NCI-H1694 treated with DMSO at 0.1 percent for 48 hours (cell line): ENCODE measurements around the gene FATE1.
A peak's percentile ranks its signal among the peaks of the same experiment; 100 is the strongest.
"Not testable (repeated sequence)": the region's sequence is repeated elsewhere in the genome, so short reads cannot be mapped to it uniquely, and the experiment has no call there.

ENCODE experiments used
- DNase-seq: peaks from one replicate; lab custom pipeline; 2025; lab: John Stamatoyannopoulos, UW

Gene FATE1, protein sequence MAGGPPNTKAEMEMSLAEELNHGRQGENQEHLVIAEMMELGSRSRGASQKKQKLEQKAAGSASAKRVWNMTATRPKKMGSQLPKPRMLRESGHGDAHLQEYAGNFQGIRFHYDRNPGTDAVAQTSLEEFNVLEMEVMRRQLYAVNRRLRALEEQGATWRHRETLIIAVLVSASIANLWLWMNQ

GRCh38 chrX:151715752-151716151, at the start of gene FATE1:
TSS of gene FATE1 (plus strand) at chrX:151716035. CDS start at chrX:151716120, 85 bp downstream.
- no peak for DNase-seq

GRCh38 chrX:151675121-151675746, 40.6 kb upstream of the FATE1 start:
- no peak for DNase-seq

GRCh38 chrX:151676196-151676595, 39.6 kb upstream of the FATE1 start:
- DNase-seq = no peak

DNA sequence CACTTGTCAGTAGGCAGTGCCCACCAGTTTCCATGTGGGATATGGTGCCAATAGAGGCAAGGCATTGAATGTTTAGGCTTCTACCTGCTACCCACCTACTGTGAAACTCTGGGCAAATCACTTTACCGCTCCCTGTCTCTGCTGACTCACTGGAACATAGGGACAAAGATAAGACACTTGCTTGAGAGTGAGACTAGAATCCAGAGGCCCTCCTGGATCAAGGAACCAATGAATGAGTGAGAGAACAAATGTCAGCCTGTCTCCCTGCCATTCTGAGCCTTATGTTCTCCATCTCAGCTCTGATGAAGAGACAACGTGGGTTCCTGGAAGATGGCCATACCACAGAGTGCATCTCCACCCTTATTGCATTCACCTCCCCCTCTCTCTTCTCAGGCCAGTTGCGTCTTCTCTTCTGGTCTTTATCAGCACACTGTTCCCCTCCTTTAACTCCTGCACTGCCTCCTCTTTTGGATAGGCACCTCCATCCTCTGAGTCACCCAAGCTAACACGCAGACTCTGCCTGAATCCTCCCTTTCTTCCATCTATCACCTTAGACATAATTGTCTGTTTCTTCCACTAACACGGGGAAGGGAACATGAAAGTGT, 35.9 kb upstream of the FATE1 start:
- no peak for DNase-seq

DNA sequence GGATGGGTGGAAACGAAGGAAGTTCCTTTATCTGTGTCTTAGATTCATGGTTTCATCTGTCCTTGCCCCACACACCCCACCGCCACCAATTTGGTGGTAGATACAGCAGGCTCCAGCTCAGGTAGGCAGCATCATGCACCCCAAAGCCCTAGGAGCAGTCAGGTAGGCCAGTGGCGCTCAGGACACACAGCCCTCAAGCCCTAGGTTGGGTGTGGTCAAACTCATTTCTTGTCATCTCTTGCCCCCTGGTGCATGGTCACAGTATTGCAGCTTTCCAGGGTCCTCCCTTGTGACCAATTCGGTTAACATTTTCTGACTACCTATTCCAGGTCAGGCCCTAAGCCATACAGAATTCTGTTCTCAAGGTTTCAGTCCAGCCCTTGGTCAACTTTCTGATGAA, 35.0 kb upstream of the FATE1 start:
- DNase-seq = peak; percentile 3

GRCh38 chrX:151687635-151688034, 28.2 kb upstream of the FATE1 start:
- no peak for DNase-seq

DNA sequence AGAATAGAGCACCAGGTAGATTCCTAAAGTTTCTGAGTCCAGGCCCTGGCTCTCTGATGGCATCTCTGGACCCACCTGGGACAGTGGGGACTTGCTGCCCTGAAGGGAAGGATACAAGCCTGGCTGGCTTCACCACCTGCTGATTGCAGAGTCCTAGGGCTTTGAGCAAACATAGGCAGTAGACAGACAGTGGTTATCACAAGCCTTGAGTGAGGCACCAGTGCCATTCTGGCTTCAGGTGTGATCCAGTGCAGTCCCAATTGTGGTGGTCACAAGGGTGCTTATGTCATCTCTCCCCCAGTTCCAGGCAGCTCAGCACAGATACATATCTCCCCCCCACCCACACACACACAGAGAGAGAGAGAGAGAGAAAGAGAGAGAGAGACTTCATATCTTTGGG, 27.1 kb upstream of the FATE1 start:
- no peak for DNase-seq

DNA sequence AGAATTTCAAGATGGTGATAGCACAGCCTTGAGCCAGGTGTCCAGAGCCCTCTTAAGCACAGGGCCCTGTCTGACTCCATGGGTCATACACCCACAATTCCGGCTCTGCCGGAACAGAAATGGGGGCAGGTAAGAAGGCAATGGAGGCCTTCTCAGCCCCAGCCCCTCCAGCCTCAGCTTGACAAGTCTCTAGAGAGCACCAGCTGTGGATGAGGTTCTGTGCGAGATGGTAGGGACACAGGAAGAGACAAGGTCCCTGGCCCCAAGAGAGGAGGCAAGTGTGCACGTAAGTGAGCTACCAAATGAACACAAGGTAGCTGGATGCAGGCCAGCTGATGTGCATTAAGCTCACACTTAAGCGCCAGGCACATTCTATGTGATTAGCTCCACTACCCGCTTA, 23.0 kb upstream of the FATE1 start:
- no peak for DNase-seq

GRCh38 chrX:151694121-151694520, 21.7 kb upstream of the FATE1 start:
- no peak for DNase-seq

- no peak for DNase-seq
Observed at GRCh38 chrX:151694661-151695582, 20.9 kb upstream of the FATE1 start, which contains the start of gene PRRG3. TSS of gene PRRG3 (plus strand) at chrX:151695458. CDS start at chrX:151698815, 3,357 bp downstream.

DNA sequence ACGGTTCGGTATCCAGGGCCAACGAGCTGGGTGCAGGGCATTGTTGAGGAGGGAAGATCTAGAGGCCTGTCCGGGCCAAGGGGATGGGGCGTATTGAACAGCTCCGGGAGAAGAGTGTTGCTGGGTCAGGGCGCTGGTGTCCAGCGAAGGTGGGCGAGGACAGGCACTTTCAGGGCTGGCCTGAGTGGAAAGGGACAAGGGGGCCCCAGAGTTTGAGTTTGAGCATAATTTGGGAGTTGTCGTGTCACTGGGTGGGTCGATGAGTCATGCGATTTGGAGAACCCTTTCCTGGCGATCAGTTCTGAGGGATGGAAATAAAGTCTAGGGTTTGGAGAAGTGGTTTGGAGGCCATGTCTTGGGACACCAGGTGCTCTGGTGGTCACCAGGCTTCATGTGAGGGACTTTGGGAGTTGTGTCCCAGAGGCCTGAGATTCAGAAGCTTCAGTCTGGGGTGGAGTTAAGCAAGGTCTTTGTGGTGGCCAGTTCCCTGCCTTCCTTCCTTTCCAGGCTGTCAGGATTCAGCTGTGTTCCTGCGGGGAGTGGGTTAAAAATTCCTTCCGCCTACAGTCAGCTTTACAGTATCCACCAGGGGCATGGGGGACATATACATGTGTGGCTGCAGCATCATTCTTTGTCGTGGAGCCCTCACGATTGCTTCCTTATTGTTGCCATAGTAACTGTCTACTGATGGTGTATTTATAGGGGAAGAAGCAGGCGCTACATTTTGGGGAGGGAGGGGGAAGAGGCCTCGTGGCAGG, 20.1 kb upstream of the FATE1 start:
- no peak for DNase-seq

DNA sequence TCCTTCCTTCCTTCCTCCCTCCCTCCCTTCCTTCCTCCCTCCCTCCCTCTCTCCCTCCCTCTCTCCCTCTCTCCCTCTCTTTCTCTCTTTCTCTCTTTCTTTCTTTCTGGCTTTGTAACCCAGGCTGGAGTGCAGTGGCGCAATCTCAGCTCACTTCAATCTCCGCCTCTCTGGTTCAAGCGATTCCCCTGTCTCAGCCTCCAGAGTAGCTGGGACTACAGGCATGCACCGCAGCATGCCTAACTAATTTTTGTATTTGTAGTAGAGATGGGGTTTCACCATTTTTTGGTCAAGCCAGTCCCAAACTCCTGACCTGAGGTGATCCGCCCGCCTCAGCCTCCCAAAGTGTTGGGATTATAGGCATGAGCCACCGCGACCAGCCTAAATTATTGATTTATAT, 18.8 kb upstream of the FATE1 start:
- DNase-seq = not testable (repeated sequence)

GRCh38 chrX:151697522-151697921, 18.3 kb upstream of the FATE1 start:
- peak; percentile 53 for DNase-seq

GRCh38 chrX:151698485-151698884, 17.4 kb upstream of the FATE1 start:
- DNase-seq = no peak

DNA sequence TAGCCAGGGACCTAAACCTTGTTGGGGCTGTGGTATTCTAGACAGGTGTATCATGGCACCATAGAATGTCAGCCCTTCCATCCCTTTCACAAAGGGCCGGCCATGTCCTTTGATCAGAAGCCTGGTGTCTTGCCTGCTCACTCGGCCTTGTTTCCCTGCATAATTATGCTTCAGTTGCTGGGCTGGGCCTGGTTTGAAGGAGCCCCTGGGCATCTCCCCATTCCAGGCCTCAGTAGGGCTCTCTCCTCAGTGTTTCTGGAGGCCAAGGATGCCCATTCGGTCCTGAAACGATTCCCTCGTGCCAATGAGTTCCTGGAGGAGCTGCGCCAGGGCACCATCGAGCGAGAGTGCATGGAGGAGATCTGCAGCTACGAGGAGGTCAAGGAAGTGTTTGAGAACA, 16.1 kb upstream of the FATE1 start:
- DNase-seq = no peak

DNA sequence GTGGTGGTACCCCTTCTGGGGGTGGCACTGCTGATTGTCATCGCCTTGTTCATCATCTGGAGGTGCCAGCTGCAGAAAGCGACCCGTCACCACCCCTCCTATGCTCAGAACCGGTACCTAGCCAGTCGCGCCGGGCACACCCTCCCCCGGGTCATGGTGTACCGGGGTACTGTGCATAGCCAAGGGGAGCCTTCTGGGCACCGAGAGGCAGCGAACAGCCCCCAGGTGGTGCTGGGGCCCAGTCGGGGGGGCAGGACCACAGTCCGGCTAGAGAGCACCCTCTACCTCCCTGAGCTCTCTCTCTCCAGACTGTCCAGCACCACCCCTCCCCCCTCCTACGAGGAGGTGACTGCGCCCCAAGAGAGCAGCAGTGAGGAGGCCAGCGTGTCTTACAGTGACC, 15.3 kb upstream of the FATE1 start:
- DNase-seq = no peak

GRCh38 chrX:151701071-151701470, 14.8 kb upstream of the FATE1 start:
- no peak for DNase-seq

DNA sequence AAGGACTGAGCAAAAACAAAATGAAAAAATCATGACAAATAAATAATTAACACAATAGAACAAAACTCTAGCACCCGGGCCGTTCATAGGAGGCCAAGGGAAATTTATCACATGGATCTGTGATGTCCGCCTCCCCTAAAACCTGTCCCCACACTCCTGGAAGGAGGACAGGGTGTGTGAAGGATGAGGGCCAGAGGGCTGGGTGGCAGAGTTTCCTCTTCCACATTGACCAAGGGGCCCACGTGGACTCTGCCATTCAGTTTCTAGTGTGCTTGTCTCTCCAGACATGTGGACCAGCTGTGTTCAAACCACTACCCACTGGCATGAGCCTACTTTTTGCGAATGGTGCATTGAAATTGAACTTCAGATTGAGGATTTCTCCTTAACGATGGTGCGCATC, 14.3 kb upstream of the FATE1 start:
- no peak for DNase-seq

DNA sequence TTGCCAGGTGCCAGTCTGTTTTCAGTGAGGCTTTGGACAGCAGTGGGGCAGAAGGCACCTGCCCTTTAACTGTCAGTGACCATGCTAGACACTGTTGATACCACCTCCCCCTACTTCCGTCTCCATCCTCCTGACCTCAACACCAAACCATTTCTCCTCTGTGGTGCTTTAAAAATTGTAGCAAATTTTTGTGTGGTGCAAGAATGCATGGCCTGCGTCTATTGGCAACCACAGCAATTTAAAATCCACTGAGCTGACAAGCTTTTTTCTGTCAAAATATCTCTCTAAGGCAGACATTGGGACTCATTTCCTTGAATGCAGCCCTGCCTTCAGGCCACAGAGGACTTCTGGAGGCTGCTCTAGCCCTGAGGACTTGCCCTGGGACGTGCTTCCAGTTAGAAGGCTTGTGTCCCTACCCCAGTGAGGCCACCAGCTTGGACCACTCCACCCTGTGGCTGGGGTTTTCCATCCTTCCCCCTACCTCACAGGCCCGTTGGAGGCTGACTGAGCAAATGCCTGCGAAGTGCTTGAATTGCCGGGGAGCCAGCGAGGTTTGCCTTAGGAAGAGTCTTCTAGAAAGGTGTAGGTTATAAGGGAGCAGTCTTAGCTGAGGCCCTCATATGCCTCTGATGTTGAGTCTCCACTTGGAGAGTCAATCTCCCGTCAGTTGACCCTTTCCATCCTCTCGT, 13.7 kb upstream of the FATE1 start:
- DNase-seq = no peak

DNA sequence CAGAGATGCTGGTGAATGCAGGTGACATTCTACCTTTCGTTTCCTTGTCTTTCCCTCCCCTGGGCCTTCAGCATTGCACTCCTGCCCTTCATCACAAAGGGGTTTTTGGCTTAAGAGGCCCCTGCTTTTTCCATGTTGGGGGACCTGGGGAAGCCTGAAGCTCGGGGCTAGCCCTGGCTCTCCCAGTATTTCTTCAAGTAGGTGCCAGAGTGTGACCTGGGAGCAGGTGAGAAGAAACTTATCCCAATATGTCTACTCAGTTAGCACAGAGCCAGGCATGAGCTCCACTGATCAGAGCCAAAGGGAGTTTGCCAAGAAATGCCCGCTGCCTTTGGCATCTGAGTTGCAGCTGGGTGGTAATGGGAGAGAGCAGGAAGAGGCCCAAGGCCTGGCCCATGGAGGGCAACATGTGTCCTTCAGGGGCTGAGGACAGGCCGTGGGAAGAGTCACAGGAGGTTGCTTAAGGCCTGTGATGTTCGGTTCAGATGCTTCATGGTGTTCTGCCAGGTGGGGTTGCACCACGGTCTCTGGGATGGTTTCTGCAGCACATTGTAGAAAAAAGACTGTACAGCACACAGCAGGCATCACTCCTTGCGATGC, 13.0 kb upstream of the FATE1 start:
- no peak for DNase-seq

GRCh38 chrX:151703487-151703886, 12.3 kb upstream of the FATE1 start:
- DNase-seq = no peak
